Measurements from ENCODE around the gene STMN3.

GRCh38 chr20:63681609-63682142 lies 28.5 kb upstream of the STMN3 start:
- TF ChIP-seq CTCF (IDR thresholded peaks at IDR 0.05) = no peak
- TF ChIP-seq ZFX (IDR thresholded peaks at IDR 0.05; ENCODE audit: borderline replicate concordance) = no peak
